Measurements from ENCODE around the gene MRPS21.
A peak's percentile ranks its signal among the peaks of the same experiment; 100 is the strongest.

Gene MRPS21

GRCh38 chr1:150268705-150269403 is 24.8 kb upstream of the MRPS21 start, which contains the start of gene APH1A:
Gene APH1A, minus strand, starts transcription at chr1:150269016. Its CDS starts 206 bp downstream, at chr1:150268810.
- TF ChIP-seq POLR2A (IDR thresholded peaks at IDR 0.05; ENCODE audit: low read length) (peak; percentile 72), GATA1 (IDR thresholded peaks at IDR 0.05; ENCODE audit: low read depth, low read length) (no peak)
- peak; percentile 95 to 96 for DNase-seq

GRCh38 chr1:150269451-150269850 is 24.2 kb upstream of the MRPS21 start:
- DNase-seq: no peak

GRCh38 chr1:150271291-150271959 is 22.2 kb upstream of the MRPS21 start:
- TF ChIP-seq POLR2A (IDR thresholded peaks at IDR 0.05; ENCODE audit: low read length) (no peak), GATA1 (IDR thresholded peaks at IDR 0.05; ENCODE audit: low read depth, low read length) (no peak)
- DNase-seq: no peak

More at GRCh38 chr1:150269451-150269850, 24.2 kb upstream of the MRPS21 start:
- no peak for TF ChIP-seq GATA1 (IDR thresholded peaks at IDR 0.05; ENCODE audit: low read depth, low read length)
- TF ChIP-seq POLR2A (IDR thresholded peaks at IDR 0.05; ENCODE audit: low read length): no peak

- TF ChIP-seq POLR2A (IDR thresholded peaks at IDR 0.05; ENCODE audit: low read length) (no peak), GATA1 (IDR thresholded peaks at IDR 0.05; ENCODE audit: low read depth, low read length) (no peak)
- DNase-seq: no peak
Measured at GRCh38 chr1:150273311-150273710, 20.4 kb upstream of the MRPS21 start.

GRCh38 chr1:150280138-150280707 is 13.4 kb upstream of the MRPS21 start:
- no peak for DNase-seq
- no peak for TF ChIP-seq POLR2A (IDR thresholded peaks at IDR 0.05; ENCODE audit: low read length)
- TF ChIP-seq GATA1 (IDR thresholded peaks at IDR 0.05; ENCODE audit: low read depth, low read length): no peak

GRCh38 chr1:150281221-150281757 is 12.4 kb upstream of the MRPS21 start:
- peak; percentile 71 to 75 for DNase-seq
- TF ChIP-seq POLR2A (IDR thresholded peaks at IDR 0.05; ENCODE audit: low read length): no peak
- TF ChIP-seq GATA1 (IDR thresholded peaks at IDR 0.05; ENCODE audit: low read depth, low read length): no peak

GRCh38 chr1:150281758-150282557 is 11.7 kb upstream of the MRPS21 start, which contains the start of gene CIART:
Gene CIART, plus strand, starts transcription at chr1:150282554. Its CDS starts 714 bp downstream, at chr1:150283268.
- no peak for TF ChIP-seq GATA1 (IDR thresholded peaks at IDR 0.05; ENCODE audit: low read depth, low read length)
- TF ChIP-seq POLR2A (IDR thresholded peaks at IDR 0.05; ENCODE audit: low read length): no peak
- peak; percentile 86 to 91 for DNase-seq

- no peak for DNase-seq
- no peak for TF ChIP-seq POLR2A (IDR thresholded peaks at IDR 0.05; ENCODE audit: low read length)
- no peak for TF ChIP-seq GATA1 (IDR thresholded peaks at IDR 0.05; ENCODE audit: low read depth, low read length)
Measured at GRCh38 chr1:150282558-150282958, 11.1 kb upstream of the MRPS21 start.

- DNase-seq: no peak
- TF ChIP-seq POLR2A (IDR thresholded peaks at IDR 0.05; ENCODE audit: low read length) (no peak), GATA1 (IDR thresholded peaks at IDR 0.05; ENCODE audit: low read depth, low read length) (no peak)
Measured at GRCh38 chr1:150283260-150283659, 10.4 kb upstream of the MRPS21 start.

- DNase-seq: no peak
- no peak for TF ChIP-seq GATA1 (IDR thresholded peaks at IDR 0.05; ENCODE audit: low read depth, low read length)
- TF ChIP-seq POLR2A (IDR thresholded peaks at IDR 0.05; ENCODE audit: low read length): no peak
Measured at GRCh38 chr1:150288382-150288781, 5.3 kb upstream of the MRPS21 start.

- no peak for DNase-seq
- no peak for TF ChIP-seq GATA1 (IDR thresholded peaks at IDR 0.05; ENCODE audit: low read depth, low read length)
- no peak for TF ChIP-seq POLR2A (IDR thresholded peaks at IDR 0.05; ENCODE audit: low read length)
Measured at GRCh38 chr1:150288822-150289221, 4.8 kb upstream of the MRPS21 start.

GRCh38 chr1:150295476-150295875 is 1.8 kb downstream of the MRPS21 start:
- no peak for DNase-seq
- no peak for TF ChIP-seq GATA1 (IDR thresholded peaks at IDR 0.05; ENCODE audit: low read depth, low read length)
- TF ChIP-seq POLR2A (IDR thresholded peaks at IDR 0.05; ENCODE audit: low read length): no peak

- no peak for TF ChIP-seq GATA1 (IDR thresholded peaks at IDR 0.05; ENCODE audit: low read depth, low read length)
- no peak for TF ChIP-seq POLR2A (IDR thresholded peaks at IDR 0.05; ENCODE audit: low read length)
Measured at GRCh38 chr1:150299716-150300115, 6.1 kb downstream of the MRPS21 start.

More at GRCh38 chr1:150299716-150300115, 6.1 kb downstream of the MRPS21 start:
- DNase-seq: no peak

Measured in erythroblast (primary cell).